Stimulated activated CD4-positive, alpha-beta T cell treated with anti-CD3 and anti-CD28 coated beads, Interleukin-15, amount 100 ng/mL, for 24 hours (primary cell): Measurements from ENCODE around the gene NLRP6.
"Not testable (repeated sequence)": the region's sequence is repeated elsewhere in the genome, so short reads cannot be mapped to it uniquely, and the experiment has no call there.

ENCODE experiments used
- DNase-seq: peaks from one replicate; pipeline ENCODE4 v3.0.0-alpha.2; 2020

Gene NLRP6

DNA sequence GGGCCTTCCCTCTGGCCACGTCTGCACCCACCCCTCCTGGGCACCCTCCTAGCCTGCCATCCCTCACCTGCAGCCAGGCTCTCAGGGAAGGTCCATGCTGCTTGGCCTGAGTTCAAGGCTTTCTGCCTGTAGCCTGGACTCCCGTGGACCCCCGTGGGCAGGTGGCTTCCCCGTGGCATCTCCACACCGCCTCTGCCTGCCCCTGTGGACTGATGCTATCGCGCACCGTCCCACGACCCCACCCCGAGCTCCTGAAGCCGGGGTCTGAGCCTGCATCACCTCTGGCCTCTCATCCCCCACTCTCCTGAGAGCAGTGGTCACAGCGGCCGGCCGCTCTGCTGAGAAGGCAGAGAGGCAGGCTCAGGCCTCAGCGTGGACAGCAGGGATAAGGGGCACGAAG, 16.6 kb downstream of the NLRP6 start:
- DNase-seq: no peak

DNA sequence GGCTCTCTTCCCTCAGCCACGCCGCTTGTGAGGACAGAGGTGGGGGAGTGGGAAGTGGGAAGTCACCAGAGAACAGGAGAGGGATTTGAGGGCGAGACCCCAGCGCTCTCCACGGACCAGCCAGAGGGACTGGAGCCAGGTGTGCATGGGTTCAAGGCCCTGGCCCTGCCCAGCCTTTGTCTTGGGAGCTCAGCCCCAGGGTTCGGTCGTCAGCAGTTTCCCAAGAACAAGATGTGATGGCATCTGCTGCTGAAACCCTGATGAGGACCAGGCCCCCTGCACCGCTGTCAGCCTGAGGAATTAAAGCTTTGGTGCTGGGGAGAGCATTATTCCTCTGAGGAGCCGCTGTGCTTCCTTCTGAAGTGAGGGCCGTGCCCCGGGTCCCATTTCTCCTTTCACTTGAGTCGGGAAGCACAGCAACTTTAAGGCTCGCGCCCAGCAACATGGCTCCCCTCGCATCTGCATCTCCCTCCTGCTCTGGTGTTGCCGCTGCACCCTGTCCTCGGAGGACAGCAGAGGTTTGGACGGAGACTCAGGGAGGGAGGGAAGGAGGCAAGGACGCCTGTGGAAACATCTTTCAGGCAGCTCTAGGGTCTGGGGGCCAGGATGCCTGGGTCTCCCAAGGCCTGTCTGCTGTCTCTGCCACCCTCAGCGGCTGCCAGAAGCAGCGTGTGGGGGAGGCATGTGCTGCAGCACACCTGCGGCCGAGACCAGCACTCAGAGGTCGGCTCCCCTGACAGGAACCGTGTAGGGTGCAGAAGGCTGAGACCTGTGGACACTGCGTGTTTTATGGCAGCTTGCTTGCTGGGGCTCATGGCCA, 17.4 kb downstream of the NLRP6 start:
- no peak for DNase-seq

DNA sequence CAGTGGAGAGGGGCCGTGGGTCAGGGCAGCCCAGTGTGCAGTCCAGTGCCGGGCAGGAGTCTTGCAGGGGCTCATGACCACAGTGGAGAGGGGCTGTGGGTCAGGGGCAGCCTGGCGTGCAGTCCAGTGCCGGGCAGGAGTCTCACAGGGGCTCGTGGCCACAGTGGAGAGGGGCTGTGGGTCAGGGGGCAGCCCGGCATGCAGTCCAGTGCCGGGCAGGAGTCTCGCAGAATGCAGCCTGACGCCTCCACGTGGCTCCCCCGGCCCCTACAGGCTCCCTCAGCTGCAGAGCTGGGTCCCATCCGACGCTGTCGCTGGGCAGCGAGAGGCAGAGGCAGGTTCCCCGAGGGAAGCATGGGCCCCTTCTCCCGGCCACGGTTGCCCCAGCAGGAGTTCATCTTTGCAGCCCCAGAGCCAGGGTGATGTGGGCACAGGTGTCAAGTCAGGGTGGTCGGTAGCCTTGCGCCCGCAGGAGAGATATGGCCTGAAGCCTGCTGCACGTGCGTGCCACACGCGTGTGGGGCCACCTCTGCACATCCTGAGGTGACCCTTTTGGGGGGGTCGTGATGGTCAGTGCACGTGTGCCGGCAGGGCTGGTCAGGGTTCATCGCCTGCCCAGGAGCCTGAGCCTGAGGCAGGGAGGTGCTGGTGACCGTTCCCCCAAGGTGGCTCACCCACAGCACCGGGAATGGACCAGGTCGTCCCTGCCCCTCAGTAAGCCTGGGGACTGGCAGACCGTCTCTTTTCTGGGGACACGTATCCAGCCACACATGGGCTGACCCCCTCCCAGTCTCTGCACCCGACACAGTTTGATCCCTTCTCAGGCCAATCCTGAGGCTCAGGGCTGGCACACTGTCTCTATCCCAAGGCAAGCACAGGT, 18.2 kb downstream of the NLRP6 start:
- DNase-seq: no peak

DNA sequence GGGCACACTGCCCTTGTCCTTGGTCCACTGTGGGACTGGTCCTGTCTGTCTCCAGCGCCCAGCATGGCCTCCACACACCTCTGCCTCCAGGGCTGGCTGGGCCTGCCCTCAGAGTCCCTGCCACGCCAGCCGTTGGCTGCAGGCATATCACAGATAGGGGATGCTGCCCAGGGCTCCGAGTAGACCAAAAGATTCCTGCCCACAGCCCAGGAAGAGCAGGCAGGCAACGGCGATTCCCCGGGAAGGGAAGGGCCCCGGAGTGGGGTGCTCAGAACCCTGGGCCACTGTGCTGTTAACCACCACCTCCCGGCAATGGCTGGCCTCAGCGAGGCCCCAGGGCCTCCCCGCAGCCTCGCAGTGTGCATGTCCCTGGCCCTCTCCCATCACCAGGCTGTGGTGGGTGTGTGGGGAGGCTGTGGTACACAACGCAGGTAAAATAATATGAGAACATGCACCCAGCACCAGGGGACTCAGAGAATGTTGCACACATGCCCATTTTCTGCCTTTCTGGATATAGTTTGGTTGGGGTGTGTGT, 18.9 kb downstream of the NLRP6 start:
- DNase-seq: no peak

DNA sequence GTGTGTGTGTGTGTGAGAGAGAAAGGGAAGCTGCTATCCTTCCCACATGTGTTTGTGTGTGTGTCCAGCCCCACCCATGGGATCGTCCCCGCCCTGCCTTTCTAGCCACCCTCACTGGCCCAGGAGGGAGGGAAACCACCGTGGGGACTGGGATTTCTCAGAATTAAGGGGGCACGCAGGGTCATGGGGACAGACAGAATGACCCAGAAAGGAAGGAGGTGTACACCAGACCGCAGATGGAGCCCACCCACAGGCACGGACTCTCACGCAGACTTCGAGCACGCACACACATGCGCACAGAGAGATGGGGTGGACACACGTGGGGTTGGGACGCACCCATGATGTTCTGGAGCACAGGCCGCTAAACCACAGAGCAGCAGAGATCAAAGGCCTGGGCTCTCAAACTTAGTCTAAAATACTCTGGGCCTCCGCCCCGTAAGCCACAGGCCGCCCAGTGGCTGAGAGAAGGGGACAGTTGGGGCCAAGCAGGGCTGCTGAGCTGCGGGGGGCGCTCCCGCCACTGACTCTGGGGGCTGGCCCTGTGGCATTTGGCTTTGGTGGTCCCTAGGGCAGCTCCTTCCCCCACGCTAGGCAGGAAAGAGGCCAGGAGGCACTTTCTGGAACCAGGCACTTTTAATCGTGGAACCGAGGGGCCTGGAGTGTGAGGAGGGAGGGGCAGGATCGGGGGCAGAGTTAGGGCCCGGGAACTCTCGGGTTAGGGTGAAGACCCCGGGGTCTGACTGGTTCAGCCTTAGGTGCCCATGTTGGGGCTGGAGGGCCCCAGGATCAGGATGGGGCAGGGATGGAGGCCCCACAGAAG, 19.6 kb downstream of the NLRP6 start:
- peak; percentile 51 for DNase-seq

DNA sequence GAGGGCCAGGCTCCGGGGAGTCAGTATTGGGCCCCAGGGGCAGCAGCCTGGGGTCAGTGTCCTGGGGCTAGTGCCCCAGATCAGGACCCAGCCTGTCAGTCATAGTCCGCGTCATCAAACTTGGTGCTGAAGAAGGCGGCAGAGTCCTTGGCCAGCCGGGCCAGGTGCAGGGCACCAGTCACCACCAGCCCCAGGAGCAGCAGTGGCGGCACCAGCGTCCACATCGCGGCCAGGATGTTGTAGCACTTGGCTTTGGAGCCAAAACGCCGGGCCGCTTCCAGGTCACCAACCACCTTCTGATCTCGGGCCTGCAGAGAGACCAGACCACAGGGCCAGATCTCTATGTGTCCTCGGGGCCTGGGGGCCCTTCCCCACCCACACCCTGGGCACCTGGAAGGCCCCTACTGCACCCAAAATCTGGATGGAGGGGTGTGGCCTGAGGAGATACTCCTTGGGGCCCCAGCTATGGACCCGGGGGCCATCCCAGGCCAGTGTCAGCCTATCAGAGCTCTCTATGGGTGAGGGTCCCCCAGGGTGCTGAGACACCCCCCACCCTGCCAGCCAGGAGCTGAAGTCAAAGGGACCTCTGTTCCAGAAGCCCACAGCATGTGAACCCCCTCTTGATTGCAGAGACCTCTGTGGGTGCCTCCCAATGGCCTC, 20.3 kb downstream of the NLRP6 start:
- no peak for DNase-seq

DNA sequence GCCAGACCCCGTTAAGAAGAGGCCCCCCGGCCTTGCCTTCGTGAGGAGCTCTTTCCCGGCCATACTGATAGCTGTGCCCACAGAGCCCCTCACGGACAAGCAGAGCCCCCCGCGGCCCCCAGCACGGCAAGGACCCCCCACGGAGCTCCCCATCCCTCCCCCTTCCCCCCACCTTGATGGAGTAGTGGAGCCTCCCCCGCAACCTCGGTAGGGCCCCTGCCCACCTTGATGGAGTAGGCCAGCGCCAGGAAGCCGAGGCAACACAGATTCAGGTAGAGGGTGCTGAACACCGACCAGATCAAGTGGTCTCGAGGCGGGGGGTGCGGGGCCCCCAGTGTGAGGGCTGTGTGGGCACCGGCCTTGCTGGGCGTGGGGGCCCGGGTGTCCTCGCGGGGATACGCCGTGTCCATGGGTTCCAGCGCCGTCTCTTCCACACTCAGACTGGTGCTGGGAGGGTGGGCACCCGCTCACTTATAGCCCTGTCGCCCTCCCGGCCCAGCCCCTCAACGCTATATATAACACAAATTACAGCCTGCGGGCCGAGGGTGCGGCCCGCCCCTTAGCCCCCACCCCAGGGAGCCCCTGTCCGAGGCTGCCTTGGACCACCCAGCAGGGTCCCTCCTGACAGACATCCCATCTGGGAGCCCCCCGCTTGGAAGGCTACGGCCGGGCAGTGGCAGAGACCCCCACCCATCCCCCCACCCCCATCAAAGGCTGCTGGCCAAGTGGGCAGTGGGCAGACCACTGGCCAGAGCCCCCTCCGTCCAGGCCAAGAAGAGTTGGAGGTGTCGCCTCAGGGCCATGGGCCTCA, 21.1 kb downstream of the NLRP6 start, which contains the start of gene IFITM5:
Gene IFITM5 (minus strand): TSS at position 446 of the 811 bp plus-strand sequence. CDS start 36 bp downstream, at position 410.
- no peak for DNase-seq

DNA sequence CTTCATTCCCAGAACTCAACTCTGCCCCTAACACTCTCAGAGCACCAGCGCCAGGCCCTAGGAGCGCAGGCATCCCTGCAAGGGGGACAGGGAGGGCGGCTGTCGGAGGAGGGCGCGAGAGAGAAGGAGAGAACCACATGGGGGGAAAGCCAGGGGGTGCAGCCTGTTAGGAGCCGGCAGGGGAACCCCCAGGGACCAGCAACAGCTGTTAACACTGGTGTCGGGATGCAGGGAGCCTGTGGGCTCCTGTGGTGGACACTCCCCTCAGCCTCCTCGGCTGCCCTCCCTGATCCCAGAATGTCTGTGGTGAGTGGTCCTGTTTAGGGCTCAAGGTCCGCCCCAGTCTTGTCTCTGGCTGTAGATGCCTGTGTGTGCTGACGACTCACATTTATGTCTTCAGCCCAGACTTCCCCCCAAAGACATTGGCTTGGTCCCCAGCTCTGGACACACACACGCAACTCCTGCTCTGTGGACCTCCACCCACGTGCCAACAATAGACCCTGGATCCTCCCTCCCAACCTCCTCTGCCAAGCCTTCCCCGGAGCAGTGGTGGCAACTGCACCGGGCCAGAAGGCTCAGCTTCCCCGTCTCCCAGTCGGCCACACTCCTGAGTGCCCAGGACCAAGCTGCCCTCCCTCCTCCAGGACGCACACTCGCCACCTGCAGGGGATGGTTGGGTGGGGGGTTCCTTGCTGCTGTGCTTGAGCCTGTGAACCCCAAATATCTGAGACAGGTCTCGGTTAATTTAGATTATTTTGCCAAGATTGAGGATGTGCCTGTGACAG, 21.9 kb downstream of the NLRP6 start:
- no peak for DNase-seq

DNA sequence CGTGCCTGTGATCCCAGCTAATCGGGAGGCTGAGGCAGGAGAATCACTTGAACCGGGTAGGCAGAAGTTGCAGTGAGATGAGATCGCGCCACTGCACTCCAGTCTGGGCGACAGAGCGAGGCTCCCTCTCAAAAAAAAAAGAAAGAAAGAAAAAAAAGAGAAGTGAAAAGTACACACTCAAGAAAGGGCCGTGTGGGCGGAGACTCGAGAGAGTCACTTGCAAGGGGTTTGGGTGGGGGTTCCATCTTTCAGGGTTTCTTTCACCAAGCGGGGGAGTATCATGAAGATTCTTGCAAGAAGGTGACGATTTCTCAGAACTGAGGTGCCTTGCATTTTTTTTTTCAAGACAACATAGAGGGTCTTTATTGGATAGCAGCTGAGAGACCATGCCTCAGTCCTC, 25.2 kb downstream of the NLRP6 start:
- DNase-seq: no peak

DNA sequence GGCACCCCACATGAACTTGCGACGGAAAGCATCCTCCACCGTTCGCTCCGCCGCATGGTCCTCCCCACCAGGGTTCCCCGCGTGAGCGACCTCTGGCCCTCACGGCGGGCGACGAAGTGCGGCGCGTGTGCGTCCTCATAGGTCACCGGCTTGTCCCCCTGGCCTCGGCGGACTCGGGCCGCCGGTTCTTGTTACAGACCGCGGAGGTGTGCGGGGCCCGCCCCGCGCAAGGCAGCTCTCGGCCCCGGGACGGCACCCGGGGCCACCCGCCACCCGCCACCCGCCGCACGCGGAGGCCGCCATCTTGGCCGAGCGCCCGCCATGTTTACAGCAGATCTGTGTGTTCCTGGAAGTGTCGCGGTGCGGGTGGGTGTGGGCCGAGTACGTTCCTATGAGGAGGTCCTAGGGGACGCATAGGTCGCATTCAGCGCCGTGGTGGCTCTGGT, 25.9 kb downstream of the NLRP6 start:
- DNase-seq: no peak

DNA sequence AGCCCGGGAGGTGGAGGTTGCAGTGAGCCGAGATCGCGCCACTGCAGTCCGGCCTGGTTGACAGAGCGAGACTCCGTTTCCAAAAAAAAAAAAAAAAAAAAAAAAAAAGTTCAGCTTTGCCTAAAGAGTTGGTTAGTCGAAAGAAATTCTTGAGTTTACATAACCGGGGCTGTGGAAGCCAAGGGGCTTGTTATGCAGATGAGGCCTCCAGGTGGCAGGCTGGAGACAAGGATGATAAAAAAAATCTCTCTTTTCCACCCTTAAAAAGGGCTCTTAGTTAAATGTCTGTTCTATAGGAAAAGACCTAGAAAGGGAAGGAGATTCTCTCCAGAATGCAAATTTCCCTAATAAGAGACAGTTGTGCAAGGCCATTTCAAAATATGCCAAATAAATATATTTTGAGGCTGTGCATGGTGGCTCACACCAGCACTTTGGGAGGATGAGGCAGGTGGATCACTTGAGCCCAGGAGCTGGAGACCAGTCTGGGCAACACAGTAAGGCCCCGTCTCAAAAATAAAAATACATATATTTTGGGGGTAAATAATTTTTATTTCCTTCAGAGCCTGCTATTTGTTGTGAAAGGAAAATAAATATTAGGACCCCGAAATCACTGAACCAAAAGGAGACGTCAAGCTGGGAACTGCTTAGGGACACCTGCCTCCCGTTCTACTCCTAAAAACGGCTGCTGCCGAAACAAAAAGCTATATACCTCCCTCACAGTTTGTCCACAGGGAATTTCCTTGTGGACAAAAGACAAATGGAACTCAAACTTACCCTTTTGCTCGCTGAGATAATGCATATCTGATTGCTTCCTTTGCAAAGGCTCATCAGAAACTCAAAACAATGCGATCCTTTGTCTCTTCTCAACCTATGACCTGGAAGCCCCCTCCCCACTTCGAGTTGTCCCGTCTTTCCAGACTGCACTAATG, 27.0 kb downstream of the NLRP6 start:
- DNase-seq: peak; percentile 70

DNA sequence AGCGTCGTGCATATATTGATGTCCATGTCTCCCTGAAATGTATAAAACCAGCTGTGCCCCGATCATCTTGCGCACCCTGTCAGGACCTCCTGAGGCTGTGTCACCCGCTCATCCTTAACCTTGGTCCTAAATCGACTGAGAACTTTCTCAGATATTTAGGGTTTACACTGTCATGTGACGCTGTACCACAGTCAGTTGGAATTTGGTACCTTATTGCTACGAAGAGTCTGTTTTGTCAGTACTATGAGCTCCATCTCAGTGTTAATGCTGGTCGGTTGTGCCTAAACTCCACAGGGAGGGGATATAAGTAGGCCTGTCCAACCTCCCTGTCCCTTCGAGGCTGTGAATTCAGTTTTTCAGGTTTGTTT, 27.6 kb downstream of the NLRP6 start:
- DNase-seq: no peak

DNA sequence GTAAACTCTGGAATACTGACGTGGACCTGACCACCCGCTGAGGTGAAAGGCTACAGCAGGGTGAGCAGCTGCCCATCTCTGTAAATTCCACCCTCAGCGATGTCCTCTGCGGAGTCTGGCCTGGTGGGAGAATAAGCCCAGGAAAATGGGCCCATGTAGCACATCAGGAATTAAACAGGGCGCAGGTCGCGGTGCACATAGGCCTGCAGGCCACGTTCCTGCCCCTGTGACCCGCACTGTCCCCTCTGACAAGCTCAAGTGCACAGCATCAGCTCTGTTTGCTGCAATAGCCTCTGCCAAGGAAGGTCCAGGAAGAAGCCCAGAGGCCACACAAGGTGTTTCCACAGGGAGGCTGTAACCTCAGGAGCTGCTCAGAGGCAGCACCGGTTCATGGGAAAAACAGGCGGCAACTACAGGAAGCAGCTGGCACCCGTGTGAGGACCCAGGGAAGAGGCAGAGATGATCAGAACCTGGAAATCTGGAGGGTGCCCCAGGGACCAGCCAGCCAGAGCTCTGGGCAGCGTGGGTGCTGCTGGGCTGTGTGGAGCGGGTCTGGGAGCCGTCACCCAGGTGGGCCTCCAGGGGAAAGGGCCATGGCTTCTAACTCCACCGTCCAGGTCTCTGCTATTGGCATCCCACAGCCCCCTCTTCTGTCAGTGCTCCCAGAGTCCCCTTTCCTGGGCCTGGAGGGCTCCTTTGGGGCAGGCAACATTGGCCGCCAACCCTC, 28.6 kb downstream of the NLRP6 start:
- no peak for DNase-seq

DNA sequence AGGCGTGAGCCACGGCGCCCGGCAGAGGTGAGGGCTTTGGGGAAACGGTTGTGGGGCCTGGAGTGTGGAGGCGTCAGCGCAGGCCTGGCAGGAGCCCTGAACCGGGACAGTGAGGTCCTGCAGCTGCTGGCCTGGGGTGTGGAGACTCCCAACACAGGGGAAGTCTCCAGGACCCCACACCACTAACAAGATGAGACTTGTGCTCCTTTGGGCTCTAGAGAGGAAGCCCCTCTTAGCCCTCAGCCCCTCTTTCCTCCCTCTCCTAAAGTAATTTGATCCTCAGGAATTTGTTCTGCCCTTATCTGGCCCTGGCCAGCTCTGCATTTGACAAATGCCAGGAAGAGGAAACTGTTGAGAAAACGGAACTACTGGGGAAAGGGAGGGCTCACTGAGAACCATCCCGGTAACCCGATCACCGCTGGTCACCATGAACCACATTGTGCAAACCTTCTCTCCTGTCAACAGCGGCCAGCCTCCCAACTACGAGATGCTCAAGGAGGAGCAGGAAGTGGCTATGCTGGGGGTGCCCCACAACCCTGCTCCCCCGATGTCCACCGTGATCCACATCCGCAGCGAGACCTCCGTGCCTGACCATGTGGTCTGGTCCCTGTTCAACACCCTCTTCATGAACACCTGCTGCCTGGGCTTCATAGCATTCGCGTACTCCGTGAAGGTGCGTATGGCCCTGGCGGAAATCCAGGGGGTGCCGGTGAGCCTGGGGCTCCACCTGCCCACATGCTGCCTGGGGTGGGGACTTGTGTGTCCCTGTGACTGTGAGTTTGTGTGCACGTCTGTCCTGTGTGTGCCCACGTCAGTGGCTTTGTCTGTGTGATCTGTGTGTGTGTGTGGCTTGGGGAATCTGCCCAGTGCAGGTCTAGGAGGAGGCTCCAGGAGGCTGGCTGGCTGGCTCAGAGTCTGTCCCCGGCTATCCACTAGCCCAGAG, 29.8 kb downstream of the NLRP6 start, which contains the start of gene IFITM2:
Gene IFITM2 (plus strand): TSS at position 51 of the 943 bp plus-strand sequence. CDS start 377 bp downstream, at position 428.
- peak; percentile 68 for DNase-seq

DNA sequence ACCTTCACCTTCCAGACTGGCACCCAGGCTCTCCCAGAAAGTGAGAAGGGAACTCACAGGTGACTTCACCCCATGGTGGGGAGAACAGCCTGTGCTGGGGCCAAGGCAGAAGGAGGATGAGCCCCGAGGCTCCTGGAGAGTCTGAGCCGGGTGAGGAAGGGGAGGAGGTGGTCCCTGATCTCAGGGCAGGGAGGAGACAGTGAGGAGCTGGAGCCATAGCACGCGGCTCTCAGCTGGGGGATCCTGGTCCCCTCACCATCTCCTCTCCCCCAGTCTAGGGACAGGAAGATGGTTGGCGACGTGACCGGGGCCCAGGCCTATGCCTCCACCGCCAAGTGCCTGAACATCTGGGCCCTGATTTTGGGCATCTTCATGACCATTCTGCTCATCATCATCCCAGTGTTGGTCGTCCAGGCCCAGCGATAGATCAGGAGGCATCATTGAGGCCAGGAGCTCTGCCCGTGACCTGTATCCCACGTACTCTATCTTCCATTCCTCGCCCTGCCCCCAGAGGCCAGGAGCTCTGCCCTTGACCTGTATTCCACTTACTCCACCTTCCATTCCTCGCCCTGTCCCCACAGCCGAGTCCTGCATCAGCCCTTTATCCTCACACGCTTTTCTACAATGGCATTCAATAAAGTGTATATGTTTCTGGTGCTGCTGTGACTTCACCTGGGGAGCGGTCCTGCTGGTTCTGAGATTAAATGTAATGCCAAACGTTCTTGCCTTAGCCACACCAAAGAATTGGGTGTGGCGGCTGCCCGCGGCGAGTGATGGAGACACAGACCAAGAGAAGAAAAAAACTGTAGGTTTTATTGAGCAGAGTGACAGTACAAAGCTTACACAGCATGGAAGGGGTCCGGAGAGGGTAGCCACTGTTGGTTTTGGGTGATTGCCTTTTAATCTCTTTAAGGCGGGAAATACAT, 30.8 kb downstream of the NLRP6 start:
- DNase-seq: peak; percentile 48

DNA sequence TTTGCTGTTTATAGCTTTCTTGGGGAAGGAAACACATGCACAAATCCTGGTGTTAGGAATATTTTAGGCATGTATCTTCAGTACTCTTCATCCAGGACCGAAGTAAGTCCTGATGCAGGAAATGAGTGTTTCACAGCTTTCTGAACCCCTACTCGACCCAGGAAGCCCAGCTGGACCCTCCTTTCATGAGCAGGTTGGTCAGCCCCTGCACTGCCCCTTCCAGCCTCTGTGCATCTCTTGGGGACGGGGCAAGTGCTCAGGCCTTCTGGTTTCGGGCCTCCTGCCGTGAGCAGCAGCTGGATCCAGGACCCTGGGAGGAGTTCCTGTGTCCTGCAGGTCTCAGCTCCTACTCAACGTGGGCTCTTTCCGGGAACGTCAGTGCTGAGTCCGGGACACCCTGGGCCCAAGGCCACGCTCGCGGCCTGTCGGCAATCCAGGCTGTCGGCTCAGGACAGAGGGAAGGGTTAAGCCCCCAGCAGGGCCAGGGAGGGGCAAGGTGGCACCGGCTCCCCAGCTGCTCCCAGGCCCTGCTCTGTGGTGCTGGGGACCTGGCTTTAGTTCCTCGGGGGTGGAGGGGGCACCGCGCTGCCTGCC, 31.9 kb downstream of the NLRP6 start:
- DNase-seq: not testable (repeated sequence)
